ENCODE measurements around the gene ARL2. TPM values are rescaled to one million over a fixed set of nuclear protein-coding genes. Genes with fewer than 3 reads are reported as not detected.

Gene ARL2
- polyA plus RNA-seq, 1 of the 3 experiments (the other 2 are of a cell fraction) = 252 TPM

DNA sequence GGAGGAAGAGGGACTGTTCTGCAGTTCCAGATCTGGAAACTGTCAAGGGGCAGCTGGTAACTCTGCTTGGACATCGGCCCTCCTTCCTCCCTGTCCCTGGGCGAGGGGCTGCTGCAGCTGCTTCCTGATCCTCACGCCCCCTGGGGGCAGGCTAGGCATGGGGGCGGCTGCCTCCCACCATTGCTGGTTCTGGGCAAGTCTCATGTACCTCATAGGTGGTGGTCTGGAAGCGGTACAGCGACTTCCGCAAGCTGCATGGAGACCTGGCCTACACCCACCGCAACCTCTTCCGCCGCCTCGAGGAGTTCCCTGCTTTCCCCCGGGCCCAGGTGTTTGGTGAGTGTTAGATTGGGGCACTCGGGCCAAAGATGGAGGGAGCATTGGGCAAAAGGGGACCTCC lies 18.3 kb downstream of the ARL2 start:
- H3K27me3 ChIP-seq (ENCODE audit: insufficient read depth) = no peaks in the 10 kb centered on the region
- POLR2A ChIA-PET = interaction anchor here (0.8 to 1.4 kb wide), 2 partner anchors 18 to 65 kb away, joined by 3 read pairs; partner anchors contain the start of gene ARL2
- H3K9me2 ChIP-seq = no peaks in the 10 kb centered on the region
- no peaks in the 10 kb centered on the region for H3F3A ChIP-seq (replicated peaks; ENCODE audit: insufficient read depth)
- H3K9ac ChIP-seq = no peak overlapping the region
- H3K4me1 ChIP-seq (ENCODE audit: control insufficient read depth in 1 of 2, insufficient read depth in 2 of 2, low read depth in 1 of 2, low read length in 1 of 2) = peaks cover 0 to 2% of the 10 kb centered on the region in 2 experiments; a peak in 1 of 4 replicates
- peaks cover 8 to 10% of the 10 kb centered on the region in 2 experiments for H3K36me3 ChIP-seq (replicated peaks in 1 of 2; ENCODE audit: control insufficient read depth in 1 of 2, insufficient read depth in 2 of 2, low read length in 1 of 2)
- TF ChIP-seq MXI1 (IDR thresholded peaks at IDR 0.05; ENCODE audit: low read depth, low read length) (no peak), TCF12 (IDR thresholded peaks at IDR 0.05) (no peak), SIN3A (IDR thresholded peaks at IDR 0.05; ENCODE audit: borderline replicate concordance, low read depth, low read length) (no peak), YY1 (IDR thresholded peaks at IDR 0.05; ENCODE audit: low read depth) (no peak), EZH2phosphoT487 (IDR thresholded peaks at IDR 0.05; ENCODE audit: borderline replicate concordance, low read depth) (no peak), EP300 (IDR thresholded peaks at IDR 0.05; ENCODE audit: borderline replicate concordance in 1 of 2, low read depth in 1 of 2, low read length in 1 of 2) (no peak), NFIC (IDR thresholded peaks at IDR 0.05; ENCODE audit: borderline replicate concordance) (no peak), GABPA (IDR thresholded peaks at IDR 0.05; ENCODE audit: low read depth) (no peak), PBX3 (IDR thresholded peaks at IDR 0.05) (no peak), NRF1 (IDR thresholded peaks at IDR 0.05; ENCODE audit: low read depth, low read length) (no peak), RFX5 (IDR thresholded peaks at IDR 0.05; ENCODE audit: low read length) (no peak), SMC3 (IDR thresholded peaks at IDR 0.05; ENCODE audit: low read depth, low read length) (no peak), RXRA (IDR thresholded peaks at IDR 0.05; ENCODE audit: borderline replicate concordance, low read depth) (no peak), RCOR1 (IDR thresholded peaks at IDR 0.05; ENCODE audit: low read length) (no peak), TEAD4 (IDR thresholded peaks at IDR 0.05; ENCODE audit: borderline replicate concordance, insufficient read depth) (no peak), FOXJ3 (CRISPR knock-in tag; IDR thresholded peaks at IDR 0.05) (no peak)
- TF ChIP-seq, protein P1, sequence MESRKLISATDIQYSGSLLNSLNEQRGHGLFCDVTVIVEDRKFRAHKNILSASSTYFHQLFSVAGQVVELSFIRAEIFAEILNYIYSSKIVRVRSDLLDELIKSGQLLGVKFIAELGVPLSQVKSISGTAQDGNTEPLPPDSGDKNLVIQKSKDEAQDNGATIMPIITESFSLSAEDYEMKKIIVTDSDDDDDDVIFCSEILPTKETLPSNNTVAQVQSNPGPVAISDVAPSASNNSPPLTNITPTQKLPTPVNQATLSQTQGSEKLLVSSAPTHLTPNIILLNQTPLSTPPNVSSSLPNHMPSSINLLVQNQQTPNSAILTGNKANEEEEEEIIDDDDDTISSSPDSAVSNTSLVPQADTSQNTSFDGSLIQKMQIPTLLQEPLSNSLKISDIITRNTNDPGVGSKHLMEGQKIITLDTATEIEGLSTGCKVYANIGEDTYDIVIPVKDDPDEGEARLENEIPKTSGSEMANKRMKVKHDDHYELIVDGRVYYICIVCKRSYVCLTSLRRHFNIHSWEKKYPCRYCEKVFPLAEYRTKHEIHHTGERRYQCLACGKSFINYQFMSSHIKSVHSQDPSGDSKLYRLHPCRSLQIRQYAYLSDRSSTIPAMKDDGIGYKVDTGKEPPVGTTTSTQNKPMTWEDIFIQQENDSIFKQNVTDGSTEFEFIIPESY (IDR thresholded peaks at IDR 0.05; ENCODE audit: borderline replicate concordance, low read depth) = no peak
- TF ChIP-seq, protein P2, sequence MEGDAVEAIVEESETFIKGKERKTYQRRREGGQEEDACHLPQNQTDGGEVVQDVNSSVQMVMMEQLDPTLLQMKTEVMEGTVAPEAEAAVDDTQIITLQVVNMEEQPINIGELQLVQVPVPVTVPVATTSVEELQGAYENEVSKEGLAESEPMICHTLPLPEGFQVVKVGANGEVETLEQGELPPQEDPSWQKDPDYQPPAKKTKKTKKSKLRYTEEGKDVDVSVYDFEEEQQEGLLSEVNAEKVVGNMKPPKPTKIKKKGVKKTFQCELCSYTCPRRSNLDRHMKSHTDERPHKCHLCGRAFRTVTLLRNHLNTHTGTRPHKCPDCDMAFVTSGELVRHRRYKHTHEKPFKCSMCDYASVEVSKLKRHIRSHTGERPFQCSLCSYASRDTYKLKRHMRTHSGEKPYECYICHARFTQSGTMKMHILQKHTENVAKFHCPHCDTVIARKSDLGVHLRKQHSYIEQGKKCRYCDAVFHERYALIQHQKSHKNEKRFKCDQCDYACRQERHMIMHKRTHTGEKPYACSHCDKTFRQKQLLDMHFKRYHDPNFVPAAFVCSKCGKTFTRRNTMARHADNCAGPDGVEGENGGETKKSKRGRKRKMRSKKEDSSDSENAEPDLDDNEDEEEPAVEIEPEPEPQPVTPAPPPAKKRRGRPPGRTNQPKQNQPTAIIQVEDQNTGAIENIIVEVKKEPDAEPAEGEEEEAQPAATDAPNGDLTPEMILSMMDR (IDR thresholded peaks at IDR 0.05) = no peak
- TF ChIP-seq, protein P3, sequence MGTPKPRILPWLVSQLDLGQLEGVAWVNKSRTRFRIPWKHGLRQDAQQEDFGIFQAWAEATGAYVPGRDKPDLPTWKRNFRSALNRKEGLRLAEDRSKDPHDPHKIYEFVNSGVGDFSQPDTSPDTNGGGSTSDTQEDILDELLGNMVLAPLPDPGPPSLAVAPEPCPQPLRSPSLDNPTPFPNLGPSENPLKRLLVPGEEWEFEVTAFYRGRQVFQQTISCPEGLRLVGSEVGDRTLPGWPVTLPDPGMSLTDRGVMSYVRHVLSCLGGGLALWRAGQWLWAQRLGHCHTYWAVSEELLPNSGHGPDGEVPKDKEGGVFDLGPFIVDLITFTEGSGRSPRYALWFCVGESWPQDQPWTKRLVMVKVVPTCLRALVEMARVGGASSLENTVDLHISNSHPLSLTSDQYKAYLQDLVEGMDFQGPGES (IDR thresholded peaks at IDR 0.05; ENCODE audit: low read depth, low read length) = no peak
- no peak overlapping the region for H3K4me3 ChIP-seq (ENCODE audit: low read depth in 2 of 2, low read length in 1 of 2)
- CTCF ChIA-PET = interaction anchor here (0.9 to 1.1 kb wide), 3 partner anchors 9 to 144 kb away, joined by 3 to 4 read pairs (median 3); partner anchors contain the start of gene SAC3D1
- no peak overlapping the region for H3K4me2 ChIP-seq
- H3K79me2 ChIP-seq (ENCODE audit: insufficient read depth) = peaks cover 4% of the 10 kb centered on the region; the same call in 1 of the 2 replicates
- no peak overlapping the region for H3K27ac ChIP-seq (ENCODE audit: low read depth in 2 of 2, low read length in 1 of 2)
- 88% methylated on average over 9 of the region's 13 CpGs for whole genome bisulfite sequencing (ENCODE audit: low lambda C conversion rate)
- no peaks in the 10 kb centered on the region for H3K9me3 ChIP-seq
- no peaks in the 10 kb centered on the region for H4K20me1 ChIP-seq (ENCODE audit: insufficient read depth)
- H2AFZ ChIP-seq (ENCODE audit: low read depth) = no peak overlapping the region
- no peak for DNase-seq
